Hematopoietic multipotent progenitor cell (in vitro differentiated cells): ENCODE results near the gene TMEM9. TPM values are rescaled to one million over a fixed set of nuclear protein-coding genes. Genes with fewer than 3 reads are reported as not detected.

ENCODE experiments used
- DNase-seq, 3 donors: peaks; one replicate each; pipeline ENCODE4 v3.0.0-alpha.2; 2011 to 2015; ENCODE audit warnings: low read depth in 2 of 3, low spot score in 2 of 3
- total RNA-seq: library from RNA; depleted of rRNA; stranded (reverse); fragments of >200 nt; gene quantifications from one replicate; pipeline ENCODE4 v1.2.3, GENCODE V29; 2012

The TMEM9 gene
- total RNA-seq, 1 donor = 70.3 TPM

GRCh38 chr1:201088395-201088794, 65.9 kb downstream of the TMEM9 start:
- DNase-seq = no peak

DNA sequence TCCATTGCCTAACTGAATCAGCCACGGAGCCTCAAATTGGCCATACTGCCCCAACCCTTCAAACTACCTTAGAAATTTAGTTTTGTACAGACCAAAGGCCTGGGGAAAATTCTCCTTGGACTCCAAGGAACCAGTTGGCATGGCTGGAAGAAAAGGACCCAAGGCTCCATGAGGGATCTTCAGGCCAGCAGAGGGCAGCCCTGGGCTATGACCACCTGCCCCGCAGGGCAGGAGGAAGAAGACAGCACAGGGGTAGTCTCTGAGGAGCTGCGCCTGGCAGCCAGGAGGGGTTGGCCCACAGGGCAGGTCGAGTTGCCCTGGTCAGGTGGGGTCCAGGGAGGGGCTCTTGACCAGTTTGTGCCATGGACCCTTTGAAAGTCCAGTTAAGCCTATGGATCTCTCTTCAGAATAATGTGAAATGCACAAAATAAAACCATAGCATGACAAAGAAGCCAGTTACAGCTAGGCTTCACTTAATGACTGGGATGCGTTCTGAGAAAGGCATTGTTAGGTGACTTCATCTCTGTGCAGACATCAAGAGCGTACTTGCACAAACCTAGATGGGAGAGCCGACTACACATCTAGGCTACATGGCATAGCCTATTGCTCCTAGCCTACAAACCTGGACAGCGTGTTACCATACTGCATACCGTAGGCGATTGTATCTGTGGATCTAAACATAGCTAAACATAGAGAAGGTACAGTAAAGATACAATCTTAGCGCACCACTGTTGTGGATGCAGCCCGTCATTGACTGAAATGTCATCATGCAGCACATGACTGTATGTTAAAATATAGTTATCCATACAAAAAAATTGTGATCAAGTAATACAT, 68.2 kb downstream of the TMEM9 start:
- peak in 2 of 3 donors; percentile 49 to 66 for DNase-seq

Other genes starting within 250 kb of the TMEM9 start
- 10.8 TPM for gene KIF21B, start 130.8 kb downstream of the TMEM9 start, total RNA-seq
- not detected for gene CACNA1S, start 42.0 kb downstream of the TMEM9 start, total RNA-seq
- not detected for gene ASCL5, start 27.3 kb downstream of the TMEM9 start, total RNA-seq
- not detected for gene IGFN1, start 36.4 kb upstream of the TMEM9 start, total RNA-seq
- under 0.01 TPM for gene PKP1, start 129.0 kb upstream of the TMEM9 start, total RNA-seq
- not detected for gene TNNT2, start 223.2 kb upstream of the TMEM9 start, total RNA-seq
- not detected for gene LAD1, start 244.8 kb upstream of the TMEM9 start, total RNA-seq